K562 treated with DMSO at 1 percent for 48 hours (cell line): ENCODE results near the gene OSM. TPM values are rescaled to one million over a fixed set of nuclear protein-coding genes. Genes with fewer than 3 reads are reported as not detected.

Source experiments
- total RNA-seq: library from RNA; unstranded; fragments of 300-600 nt; gene quantifications from 2 replicates; pipeline ENCODE4 v1.2.3, GENCODE V29; 2022; ENCODE audit warnings: low replicate concordance; ENCODE audit errors: extremely low read depth

OSM gene
- total RNA-seq = not detected in 2 replicates

GRCh38 chr22:30266445-30267381, at the start of gene OSM:
Gene OSM, minus strand, starts transcription at chr22:30266851. Its CDS starts 52 bp downstream, at chr22:30266799.

GRCh38 chr22:30289141-30289979, 22.7 kb upstream of the OSM start, which contains the start of gene CASTOR1:
Gene CASTOR1, minus strand, starts transcription at chr22:30289505. Its CDS starts 8 bp downstream, at chr22:30289497.

DNA sequence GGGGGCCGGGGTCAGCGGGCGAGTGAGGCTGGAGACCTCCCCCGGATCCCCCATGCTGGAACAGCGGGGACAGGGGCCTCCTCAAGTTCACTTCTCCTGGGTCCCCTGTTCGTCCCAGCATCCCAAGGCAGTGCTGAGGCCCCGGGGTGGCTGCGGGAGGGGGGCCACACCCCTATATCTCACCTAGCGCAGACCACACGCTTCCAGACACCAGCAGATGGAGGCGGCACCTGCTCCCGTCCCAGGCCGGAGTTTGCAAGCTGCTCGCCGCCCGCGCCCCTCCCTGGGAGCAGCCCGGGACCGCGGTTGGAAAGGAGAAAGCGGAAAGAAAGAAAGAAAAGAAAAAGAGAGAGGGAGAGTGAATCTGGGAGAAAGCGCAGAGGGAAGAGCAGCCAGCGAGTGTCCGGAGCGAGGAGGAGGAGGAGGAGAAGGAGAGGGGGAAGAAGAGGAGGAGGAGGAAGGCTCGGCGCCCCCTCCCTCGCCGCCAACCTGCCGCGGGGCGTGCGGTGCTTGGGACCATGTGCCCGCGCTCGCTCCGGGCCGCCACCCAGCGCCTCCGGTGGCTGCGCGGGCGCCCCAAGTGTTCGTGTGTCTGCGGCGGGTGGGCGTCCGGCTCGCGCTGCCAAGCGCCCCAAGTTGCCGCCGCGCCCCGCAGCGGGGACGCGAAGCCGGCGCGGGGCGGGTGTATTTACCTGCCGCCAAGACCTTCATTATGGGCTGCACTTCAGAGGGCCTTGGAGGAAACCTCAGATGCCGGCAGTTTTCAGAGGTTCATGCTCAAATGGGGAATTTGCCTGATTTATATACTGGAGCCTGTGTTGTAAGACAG, 20.5 kb downstream of the OSM start, which contains the start of gene LIF:
Gene LIF, minus strand, starts transcription at position 775 of the 829 bp plus-strand sequence. Its CDS starts 64 bp downstream, at position 711.

Other genes starting within 250 kb of the OSM start
- not detected in 2 replicates for gene HORMAD2, start 186.4 kb downstream of the OSM start, total RNA-seq
- not detected in 2 replicates for gene LIF, start 20.1 kb downstream of the OSM start, total RNA-seq
- not detected in 2 replicates for gene CASTOR1, start 22.7 kb upstream of the OSM start, total RNA-seq
- gene TBC1D10A, start 60.1 kb upstream of the OSM start, total RNA-seq = not detected in 2 replicates
- gene SF3A1, start 90.0 kb upstream of the OSM start, total RNA-seq = not detected in 2 replicates
- not detected in 2 replicates for gene CCDC157, start 90.2 kb upstream of the OSM start, total RNA-seq
- gene RNF215, start 120.6 kb upstream of the OSM start, total RNA-seq = not detected in 2 replicates
- not detected in 2 replicates for gene SEC14L2, start 130.2 kb upstream of the OSM start, total RNA-seq
- gene MTFP1, start 158.9 kb upstream of the OSM start, total RNA-seq = not detected in 2 replicates
- not detected in 2 replicates for gene SEC14L3, start 205.2 kb upstream of the OSM start, total RNA-seq
- not detected in 2 replicates for gene SEC14L4, start 238.8 kb upstream of the OSM start, total RNA-seq